HG03095 (cell line): ENCODE measurements around the gene TMEM117.
"Not testable (repeated sequence)": the region's sequence is repeated elsewhere in the genome, so short reads cannot be mapped to it uniquely, and the experiment has no call there.

Experiments
- ATAC-seq: cut with Tn5 transposase; IDR thresholded peaks from one replicate; pipeline ENCODE4 v1.9.1; 2021; ENCODE audit warnings: moderate library complexity; ENCODE audit not compliant: unreplicated experiment

TMEM117 gene

DNA sequence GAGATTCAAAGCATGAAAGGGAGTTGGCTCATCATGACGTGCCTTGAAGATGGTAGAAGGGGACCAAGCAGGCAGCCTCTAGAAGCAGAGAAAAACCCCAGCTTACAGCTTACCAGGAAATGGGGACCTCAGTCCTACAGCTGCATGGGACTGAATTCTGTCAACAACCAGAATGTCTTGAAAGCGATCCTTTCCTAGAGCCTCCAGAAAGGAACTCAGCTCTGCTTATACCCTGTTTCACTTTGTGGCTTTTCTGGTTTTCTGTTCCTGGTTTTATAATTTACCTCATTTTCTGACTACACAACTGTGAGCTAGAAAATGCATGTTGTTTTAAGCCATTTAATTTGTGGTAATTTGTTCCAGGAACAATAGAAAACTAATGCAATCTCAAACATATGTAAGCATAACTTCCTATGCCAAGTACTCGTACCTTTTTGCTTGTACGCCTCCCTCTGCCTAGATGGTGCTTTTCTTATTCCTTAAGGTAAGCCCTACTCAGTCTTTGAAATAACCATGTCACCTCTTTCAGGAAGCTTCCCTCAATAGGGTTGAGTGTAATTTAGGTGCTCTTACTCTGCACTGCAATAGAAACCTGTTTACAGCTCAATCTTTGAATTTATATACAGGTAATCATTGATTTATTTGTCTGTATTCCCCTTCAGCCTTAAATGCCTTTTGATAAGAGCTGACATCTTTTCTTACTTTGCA lies 348.8 kb downstream of the TMEM117 start:
- ATAC-seq: peak; percentile 96

DNA sequence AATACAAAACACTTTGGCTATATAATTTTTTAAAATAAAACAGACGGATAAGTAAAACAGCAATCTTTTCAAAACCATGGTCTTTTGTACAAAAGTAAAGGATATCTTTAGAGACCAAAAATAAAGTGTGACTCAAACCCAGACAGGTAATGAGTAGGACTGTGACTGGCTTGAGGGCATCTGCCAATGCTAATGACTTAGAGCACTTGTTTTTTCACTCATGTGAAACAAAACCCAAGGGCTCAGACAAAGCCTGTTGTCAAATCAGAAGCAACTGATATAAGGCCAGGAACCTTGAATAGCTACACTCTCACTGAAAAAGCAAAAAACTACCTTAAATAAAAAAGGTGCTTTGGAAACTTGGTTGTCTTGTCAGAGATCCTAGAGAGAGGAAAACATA lies 357.4 kb downstream of the TMEM117 start:
- ATAC-seq: peak; percentile 98

DNA sequence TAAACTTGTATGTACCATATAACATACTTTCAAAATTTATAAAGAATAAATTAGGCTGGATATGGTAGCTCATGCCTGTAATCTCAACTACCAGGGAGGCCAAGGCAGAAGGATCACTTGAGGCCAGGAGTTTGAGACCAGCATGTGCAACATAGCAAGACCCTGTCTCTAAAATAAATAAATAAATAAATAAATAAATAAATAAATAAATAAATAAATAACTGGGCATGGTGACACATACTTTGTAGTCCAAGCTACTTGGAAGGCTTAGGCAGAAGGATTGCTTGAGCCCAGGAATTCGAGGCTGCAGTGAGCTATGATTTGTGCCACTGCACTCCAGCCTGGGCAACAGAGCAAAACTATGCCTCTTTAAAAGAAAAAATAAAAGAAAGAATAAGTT lies 359.8 kb downstream of the TMEM117 start:
- ATAC-seq: not testable (repeated sequence)

DNA sequence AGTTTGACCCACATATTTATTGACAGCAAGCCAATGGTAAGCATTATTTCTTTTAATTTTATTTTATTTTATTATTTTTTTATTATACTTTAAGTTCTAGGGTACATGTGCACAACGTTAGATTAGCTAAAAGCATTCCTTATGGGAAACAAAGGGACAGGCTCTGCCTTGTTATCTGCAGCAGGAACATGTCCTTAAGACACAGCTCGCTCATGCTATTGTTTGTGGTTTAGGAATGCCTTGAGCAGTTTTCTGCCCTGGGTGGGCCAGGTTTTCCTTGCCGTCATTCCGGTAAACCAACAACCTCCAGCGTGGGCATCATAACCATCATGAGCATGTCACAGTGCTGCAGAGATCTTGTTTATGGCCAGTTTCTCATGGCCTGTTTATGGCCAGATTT lies 370.2 kb downstream of the TMEM117 start:
- ATAC-seq: no peak

DNA sequence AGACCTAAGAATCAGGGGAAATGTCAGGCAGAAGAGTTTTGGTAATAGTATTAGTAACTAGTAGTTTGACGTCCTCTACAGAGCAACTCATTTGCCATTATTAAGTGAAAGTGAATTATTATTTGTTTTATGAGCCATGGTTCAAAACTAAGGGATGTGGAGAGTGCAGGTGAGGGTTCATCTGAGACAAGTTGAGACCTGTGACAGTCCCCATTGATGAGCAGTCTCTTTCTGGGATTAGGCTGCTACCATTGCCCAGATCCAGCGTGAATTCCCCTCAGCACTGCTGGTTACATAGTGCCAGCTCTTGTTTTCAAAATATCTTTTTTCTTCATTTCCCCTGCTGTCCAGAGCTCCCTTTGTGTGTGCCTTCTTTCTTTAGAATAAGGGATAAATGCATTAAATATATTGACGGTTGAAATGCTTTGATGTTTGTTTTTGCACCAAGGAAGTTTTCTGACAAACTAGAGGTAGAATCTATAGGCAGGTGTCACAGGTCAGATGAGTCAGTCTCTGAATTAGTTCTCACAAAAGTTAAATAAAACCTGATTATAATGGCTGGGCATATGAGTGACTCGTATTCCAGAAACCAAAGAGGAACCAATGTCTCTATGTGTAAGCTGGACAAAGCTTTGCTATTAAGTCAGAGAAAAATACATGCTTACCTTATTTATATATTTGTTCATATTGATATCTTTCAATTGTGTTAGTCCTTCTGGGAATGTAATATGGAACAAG lies 381.4 kb downstream of the TMEM117 start:
- ATAC-seq: no peak

DNA sequence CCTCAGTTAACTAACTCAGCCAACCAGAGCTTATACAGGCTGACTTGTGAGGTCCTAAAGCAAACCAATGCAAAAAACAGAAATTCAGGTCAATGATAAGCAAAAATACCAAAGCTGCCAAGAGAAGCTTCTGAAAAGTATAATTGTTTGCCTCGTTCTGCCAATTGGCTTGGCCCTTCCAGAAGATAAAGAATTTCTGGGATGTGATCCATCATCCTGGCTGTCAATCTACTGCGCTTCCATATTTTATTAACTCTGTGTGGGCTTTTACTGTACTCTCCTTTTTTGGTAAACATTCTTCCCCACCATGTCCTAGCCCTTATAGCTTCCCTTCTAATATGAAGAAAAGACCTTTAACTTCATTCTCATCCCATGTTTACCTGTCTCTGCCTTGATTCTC lies 387.9 kb downstream of the TMEM117 start:
- no peak for ATAC-seq

DNA sequence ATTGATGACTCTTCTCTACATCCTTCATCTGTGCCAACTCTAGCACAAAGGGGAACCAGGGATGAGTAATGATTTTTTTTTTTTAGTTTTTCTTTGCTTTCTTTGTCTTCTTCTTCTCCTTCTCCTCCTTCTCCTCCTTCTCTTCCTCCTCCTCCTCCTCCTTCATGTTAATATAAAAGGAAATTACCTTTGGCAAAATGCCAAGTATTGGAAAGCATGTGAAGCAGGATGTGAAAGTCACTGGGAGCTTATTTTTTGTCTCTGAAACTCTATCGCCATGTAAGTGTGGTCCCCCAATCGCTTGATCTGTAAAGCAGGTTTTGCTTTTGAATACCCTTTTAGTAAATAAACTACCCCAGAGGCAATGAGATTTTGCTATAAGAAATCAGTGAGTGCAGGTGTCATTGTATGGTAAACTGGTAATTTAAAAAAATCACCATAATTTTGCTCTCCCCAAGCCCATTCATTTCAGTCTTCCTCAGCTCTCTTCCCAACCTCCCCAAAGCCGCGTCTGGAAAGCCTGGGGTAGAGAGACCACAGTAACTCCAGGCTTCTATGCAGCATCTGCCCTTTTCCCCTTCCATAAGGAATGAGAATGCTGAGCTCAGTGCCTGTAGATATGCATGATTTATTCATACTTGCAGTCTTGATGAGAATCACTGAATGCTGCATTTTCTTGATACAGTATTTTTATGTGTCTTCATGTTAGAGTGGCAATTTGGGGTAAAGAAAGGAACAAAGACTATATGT lies 388.7 kb downstream of the TMEM117 start:
- no peak for ATAC-seq

DNA sequence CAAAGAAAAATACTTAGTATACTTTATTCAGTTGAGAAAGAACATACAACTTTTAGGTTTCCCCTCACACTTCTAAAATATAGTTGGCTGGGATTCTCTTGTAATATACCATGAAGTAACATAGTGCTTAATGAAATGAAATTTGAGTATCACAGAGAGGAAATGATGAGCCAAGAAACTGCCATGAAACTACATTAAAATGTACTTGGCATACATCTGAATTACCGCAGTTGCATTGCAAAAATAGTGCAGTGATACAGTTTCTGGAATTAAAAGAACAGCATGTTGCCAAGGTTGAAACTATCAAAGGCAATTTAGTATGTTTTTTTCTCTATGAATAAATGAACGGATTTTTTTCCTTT lies 389.2 kb downstream of the TMEM117 start:
- no peak for ATAC-seq

DNA sequence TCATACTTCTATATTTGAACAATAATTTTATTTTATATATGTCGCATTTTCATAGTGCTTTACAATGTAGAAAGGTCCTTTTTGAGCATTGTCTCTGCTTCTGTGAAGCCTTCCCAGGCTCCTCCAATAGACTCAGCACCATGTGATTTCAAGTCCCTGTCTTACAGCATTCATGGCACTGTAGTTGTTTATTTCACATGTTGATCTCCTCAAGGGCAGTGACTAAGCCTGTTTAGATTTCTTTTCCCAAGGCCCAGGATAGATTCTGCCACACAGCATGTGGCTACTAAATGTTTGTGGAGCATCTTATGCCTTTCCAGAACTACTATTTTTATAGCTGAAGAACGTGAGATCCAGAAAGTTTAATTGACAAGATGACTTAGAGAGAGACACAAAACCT lies 391.7 kb downstream of the TMEM117 start:
- ATAC-seq: no peak

DNA sequence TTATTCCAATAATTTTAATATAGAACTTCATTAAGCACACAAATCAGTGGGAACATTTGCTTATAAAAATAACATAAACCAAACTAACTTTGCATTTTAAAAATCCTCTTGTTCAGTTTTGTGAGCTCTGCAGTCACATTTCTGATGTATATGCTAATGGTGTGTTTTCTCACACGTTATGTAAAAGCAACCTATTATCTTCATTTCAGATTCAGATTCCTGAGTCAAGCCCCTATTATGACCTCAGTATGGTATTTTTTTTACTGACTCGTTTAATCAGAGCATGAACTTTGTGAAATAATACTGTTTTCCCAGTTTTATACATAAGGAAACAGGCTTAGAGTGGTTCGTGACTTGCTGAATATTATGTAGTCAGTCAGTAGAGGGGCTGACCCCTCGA lies 394.0 kb downstream of the TMEM117 start:
- ATAC-seq: no peak

DNA sequence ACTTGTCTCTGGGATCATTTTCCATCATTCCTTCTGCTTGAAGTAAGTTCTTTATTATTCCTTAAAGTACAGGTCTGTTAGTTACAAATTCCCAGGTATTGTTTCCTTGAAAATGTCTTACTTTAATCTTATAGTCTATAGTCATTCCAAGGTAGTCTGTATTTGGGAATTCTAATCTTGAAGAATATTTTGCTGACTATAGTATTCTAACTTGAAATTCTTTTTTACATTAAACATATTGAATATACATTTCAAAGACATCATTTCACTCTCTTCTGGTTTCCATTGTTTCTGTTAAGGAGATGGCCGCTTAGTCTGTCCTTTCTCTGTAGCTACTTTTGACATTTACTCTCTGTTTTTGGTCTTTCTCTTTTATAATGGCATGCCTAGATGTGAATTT lies 399.8 kb downstream of the TMEM117 start:
- ATAC-seq: no peak

DNA sequence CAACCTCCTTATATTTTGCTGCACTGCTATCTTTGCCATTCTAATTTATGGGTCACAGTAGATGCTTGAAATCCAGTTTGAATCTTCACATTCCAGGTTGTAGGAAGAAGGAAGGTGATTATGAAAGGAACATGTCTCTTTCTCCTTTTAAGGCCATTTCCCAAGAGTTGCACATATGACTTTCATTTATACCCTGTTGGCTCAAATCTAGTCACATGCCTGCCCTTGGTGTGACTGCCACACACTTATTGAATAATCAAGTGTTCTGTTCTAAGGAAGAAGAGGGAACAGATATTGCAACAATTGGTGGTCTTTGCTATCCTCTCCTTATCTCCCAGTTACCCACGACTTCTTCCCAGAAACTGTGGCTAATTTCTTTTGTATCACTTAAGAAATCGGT lies 404.3 kb downstream of the TMEM117 start:
- ATAC-seq: no peak

DNA sequence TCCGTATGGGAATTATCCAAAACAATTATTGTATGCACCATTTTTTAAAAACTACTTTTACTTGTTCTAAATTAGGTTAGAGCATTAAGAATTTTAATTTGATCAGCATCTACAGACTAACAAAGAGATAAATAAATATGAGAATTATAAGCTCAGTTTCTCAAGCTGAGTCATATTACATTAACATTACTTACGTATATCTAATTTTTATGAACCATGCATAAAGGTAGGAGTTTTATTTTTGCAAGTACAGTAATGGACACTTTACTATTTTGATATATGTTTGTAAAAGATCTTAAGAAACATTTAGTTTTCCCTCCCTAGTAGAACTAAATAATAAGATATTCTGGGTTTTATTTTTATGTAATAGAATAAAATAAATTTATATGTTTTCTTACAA lies 410.1 kb downstream of the TMEM117 start:
- ATAC-seq: no peak

DNA sequence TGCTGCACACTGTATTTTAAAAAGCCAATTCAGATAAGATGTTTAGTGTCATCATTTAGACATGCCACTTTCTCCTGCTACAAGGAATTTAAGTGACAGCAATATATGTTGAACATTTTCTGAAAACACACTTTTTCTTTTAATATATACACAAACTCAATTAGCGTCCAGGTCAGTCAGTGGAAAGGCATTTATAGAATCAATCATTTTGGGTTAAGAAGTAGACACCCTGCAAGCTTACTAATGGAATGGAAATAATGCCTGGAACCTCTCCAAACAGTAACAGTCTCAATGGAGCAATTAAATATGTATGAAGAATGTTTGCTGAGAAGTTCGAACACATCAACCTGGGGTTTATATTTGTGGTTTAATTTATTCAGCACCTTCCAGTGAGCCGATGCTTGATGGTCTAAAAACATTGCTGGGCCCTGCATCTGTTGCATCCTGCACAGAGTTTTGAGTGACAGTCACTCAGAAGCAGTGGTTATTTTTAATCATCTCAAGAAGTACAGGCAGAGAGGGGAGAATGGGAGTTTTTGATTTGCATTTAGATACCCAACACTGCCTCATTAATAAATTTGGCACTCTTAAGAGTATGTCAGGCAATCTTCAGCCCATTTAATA lies 410.7 kb downstream of the TMEM117 start:
- ATAC-seq: no peak

DNA sequence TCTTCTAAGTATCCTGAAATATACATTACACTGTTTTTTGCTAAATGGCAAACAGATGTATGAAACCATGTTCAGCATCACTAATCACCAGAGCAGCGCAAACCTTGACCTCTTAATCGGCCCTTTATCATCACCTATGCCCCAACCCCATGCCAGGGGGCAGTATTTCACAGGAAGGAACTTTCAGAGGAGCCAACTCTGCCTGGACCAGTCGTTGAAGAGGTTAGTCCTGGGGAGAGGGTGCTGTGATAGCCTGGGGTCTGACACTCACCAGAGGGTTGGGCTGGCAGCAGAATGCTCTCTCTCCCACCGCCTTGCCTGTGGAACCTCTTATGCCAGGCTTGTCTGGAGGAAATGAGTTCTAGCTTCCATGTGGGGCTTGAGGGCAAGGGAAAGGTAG lies 411.7 kb downstream of the TMEM117 start:
- ATAC-seq: no peak

DNA sequence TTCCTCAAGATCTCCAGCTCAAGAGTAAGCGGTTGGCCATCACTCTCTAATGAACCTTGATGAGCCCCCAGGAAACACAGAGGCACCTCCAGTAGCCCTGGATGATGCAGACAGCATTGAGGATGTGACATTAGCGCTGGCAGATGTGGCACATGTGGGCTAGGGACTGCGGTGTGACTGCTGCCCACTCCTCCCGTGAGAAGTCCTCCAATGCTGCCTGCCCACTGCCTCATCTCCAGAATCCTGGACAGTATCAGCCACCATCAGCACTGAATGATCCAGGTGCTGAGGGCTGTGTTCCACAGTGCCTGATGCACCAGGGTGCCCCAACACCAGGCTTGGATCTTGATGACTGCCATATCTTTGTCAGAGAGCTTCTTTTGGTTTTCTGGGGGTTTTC lies 412.6 kb downstream of the TMEM117 start:
- no peak for ATAC-seq

DNA sequence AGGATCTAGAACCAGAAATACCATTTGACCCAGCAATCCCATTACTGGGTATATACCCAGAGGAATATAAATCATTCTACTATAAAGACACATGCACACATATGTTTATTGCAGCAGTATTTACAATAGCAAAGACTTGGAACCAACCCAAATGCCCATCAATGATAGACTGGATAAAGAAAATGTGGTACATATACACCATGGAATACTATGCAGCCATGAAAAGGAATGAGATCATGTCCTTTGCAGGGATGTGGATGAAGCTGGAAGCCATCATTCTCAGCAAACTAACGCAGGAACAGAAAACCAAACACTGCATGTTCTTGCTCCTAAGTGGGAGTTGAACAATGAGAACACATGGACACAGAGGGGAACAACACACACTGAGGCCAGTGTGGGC lies 414.6 kb downstream of the TMEM117 start:
- ATAC-seq: not testable (repeated sequence)

DNA sequence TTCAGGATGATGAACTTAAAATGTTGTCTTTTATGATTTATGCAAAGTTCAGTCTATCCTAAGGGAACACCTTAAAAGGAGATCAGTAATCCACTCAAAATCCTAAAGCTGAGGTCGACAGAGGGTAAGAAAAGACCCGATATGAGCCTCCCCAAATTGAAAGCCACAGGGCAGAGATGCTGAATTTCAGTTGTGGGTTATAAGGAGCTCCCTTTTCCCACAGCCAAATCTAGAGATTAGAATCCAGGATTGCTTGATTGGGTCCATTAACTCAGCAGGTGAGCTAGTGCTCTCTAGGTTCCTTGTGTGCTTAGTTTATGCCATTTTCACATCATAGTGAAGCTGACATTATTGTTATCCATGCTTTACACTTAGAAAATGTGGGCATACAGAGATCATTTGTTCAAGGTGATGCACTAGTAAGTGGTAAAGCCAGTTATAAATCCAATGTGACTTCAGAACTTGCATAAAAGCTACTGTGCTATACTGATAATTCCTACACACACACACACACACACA lies 417.5 kb downstream of the TMEM117 start:
- no peak for ATAC-seq

DNA sequence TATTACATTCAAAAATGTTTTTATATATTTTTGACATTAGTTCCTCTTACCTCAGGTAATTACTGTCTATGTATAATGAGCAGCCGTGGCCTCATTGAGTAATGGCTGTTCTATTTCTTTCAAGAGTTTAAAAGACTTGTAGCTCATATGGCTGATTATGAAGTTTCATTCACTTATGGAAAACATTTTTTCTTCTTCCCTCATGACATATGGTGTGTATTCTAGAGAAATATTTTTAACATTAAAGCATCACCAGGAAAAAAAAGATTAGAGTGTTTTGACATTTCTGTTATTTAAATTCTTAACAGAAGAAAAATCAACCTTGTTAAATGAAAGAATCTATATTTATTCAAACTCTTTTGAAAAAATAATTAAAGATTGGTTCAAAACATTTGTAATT lies 422.4 kb downstream of the TMEM117 start:
- no peak for ATAC-seq

DNA sequence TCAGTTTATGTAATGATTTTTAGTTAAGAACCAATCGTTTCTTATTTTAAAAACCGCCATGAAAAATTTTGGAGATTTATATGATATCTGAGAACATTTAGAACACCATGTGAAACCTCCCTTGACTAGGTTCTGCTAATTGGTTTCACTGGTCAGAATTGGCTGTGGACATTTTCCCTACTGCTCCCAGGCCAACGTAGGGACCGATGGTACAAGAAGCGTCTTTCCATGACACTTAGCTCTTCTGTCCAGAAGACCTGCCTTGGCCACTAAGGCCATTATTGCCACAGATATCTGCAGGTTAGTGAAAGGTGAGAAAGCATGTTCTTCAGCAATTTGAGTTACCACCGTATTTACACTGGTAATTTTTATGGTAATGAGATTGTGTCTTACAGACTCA lies 424.0 kb downstream of the TMEM117 start:
- ATAC-seq: no peak

DNA sequence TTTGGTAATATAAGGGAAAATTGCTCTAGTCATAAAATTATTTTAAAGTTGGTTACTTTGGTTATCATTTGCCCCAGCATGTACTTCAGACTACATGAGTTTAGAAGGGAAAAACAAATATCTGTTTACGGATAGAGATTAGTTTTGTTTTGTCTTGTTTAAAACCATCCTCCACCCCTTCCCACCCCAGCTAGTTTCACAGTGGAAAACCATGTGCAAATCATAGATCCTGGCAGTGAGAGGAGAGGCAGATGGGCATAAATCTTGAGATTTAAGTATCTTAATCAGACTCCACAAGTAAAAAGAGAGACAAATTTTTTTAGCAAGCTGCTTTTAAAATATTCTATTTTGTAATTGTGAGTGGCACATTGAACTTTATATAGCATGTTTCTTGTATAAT lies 424.7 kb downstream of the TMEM117 start:
- ATAC-seq: no peak
